Neutrophil (primary cell): ENCODE results near the gene ACTA2.

Source experiments
- H3K27ac ChIP-seq: fragments of 200-600 bp; sonication (generic); 2 replicates; pipeline ENCODE4 v1.5.1; 2016; ENCODE audit warnings: mild to moderate bottlenecking, moderate library complexity
- H3K27me3 ChIP-seq: fragments of 200-600 bp; sonication (generic); 2 replicates; pipeline ENCODE4 v1.6.0; 2016; ENCODE audit warnings: mild to moderate bottlenecking
- H3K36me3 ChIP-seq: fragments of 200-600 bp; sonication (generic); 2 replicates; pipeline ENCODE4 v1.5.1; 2017
- H3K4me1 ChIP-seq, 2 experiments: fragments of 200-600 bp in 1 of 2; sonication (generic) in 1 of 2; 1 replicate in 1 of 2; 2 replicates in 1 of 2; pipeline versions ENCODE4 v1.5.1 to v1.6.1; 2013 to 2016; ENCODE audit warnings: low read depth in 1 of 2, low read length in 1 of 2, mild to moderate bottlenecking in 1 of 2, moderate library complexity in 1 of 2; ENCODE audit not compliant: control insufficient read depth in 1 of 2, insufficient read depth in 1 of 2
- H3K4me3 ChIP-seq, 2 experiments: fragments of 200-600 bp in 1 of 2; sonication (generic) in 1 of 2; 1 replicate in 1 of 2; 2 replicates in 1 of 2; pipeline ENCODE4 v1.5.1; 2013 to 2016; ENCODE audit warnings: low read depth in 1 of 2, low read length in 1 of 2, mild to moderate bottlenecking in 1 of 2, moderate library complexity in 1 of 2
- H3K9me3 ChIP-seq: fragments of 200-600 bp; sonication (generic); 2 replicates; pipeline ENCODE4 v1.5.1; 2016
- CTCF ChIP-seq: fragments of 200-600 bp; sonication (generic); IDR thresholded peaks from 2 replicates; pipeline ENCODE4 v1.5.1; 2016; ENCODE audit warnings: antibody characterized with exemption

The ACTA2 gene

GRCh38 chr10:88981435-88981834 lies 28.9 kb upstream of the ACTA2 start:
- Histone ChIP-seq H3K4me1 (peaks cover 19 to 21% of the 10 kb centered on the region in 2 experiments), H3K27me3 (no peaks in the 10 kb centered on the region)
- no peak for TF ChIP-seq CTCF

GRCh38 chr10:88980800-88981199 lies 28.2 kb upstream of the ACTA2 start:
- no peak overlapping the region for H3K4me3 ChIP-seq
- H3K9me3 ChIP-seq, result no peaks in the 10 kb centered on the region
- peaks cover 20 to 22% of the 10 kb centered on the region in 2 experiments for H3K4me1 ChIP-seq
- TF ChIP-seq CTCF, result no peak
- no peak overlapping the region for H3K27ac ChIP-seq
- H3K36me3 ChIP-seq, result no peaks in the 10 kb centered on the region
- no peaks in the 10 kb centered on the region for H3K27me3 ChIP-seq

More at GRCh38 chr10:88981435-88981834, 28.9 kb upstream of the ACTA2 start:
- no peak overlapping the region for H3K4me3 ChIP-seq
- H3K27ac ChIP-seq, result no peak overlapping the region
- peaks cover under 1% of the 10 kb centered on the region for H3K9me3 ChIP-seq
- H3K36me3 ChIP-seq, result no peaks in the 10 kb centered on the region

- TF ChIP-seq CTCF, result no peak
- Histone ChIP-seq H3K36me3 (no peaks in the 10 kb centered on the region), H3K27ac (no peak overlapping the region), H3K27me3 (no peaks in the 10 kb centered on the region), H3K9me3 (no peaks in the 10 kb centered on the region), H3K4me3 (no peak overlapping the region), H3K4me1 (peaks cover 23 to 24% of the 10 kb centered on the region in 2 experiments)
These were observed 27.7 kb upstream of the ACTA2 start for GRCh38 chr10:88980247-88980646.

GRCh38 chr10:88979603-88980002 lies 27.0 kb upstream of the ACTA2 start:
- Histone ChIP-seq H3K27ac (no peak overlapping the region), H3K36me3 (no peaks in the 10 kb centered on the region), H3K4me1 (peaks cover 21 to 22% of the 10 kb centered on the region in 2 experiments), H3K9me3 (no peaks in the 10 kb centered on the region), H3K4me3 (no peak overlapping the region), H3K27me3 (no peaks in the 10 kb centered on the region)
- no peak for TF ChIP-seq CTCF

GRCh38 chr10:88979153-88979562 lies 26.6 kb upstream of the ACTA2 start:
- no peak for TF ChIP-seq CTCF
- H3K4me3 ChIP-seq, result no peak overlapping the region
- H3K27ac ChIP-seq, result no peak overlapping the region
- H3K9me3 ChIP-seq, result no peaks in the 10 kb centered on the region
- no peaks in the 10 kb centered on the region for H3K36me3 ChIP-seq
- peaks cover 19 to 20% of the 10 kb centered on the region in 2 experiments for H3K4me1 ChIP-seq
- H3K27me3 ChIP-seq, result no peaks in the 10 kb centered on the region

- no peaks in the 10 kb centered on the region for H3K36me3 ChIP-seq
- no peak for TF ChIP-seq CTCF
- H3K4me1 ChIP-seq, result peaks cover 14 to 16% of the 10 kb centered on the region in 2 experiments
- H3K9me3 ChIP-seq, result no peaks in the 10 kb centered on the region
- no peaks in the 10 kb centered on the region for H3K27me3 ChIP-seq
- no peak overlapping the region for H3K27ac ChIP-seq
- H3K4me3 ChIP-seq, result no peak overlapping the region
These were observed 25.9 kb upstream of the ACTA2 start for GRCh38 chr10:88978463-88978862.
